ENCODE results near the gene COX6B2. TPM values are rescaled to one million over a fixed set of nuclear protein-coding genes. Genes with fewer than 3 reads are reported as not detected.

COX6B2 gene
- total RNA-seq, 3 donors from 2014 or later: 0.73 to 1.3 TPM; not detected in 1

DNA sequence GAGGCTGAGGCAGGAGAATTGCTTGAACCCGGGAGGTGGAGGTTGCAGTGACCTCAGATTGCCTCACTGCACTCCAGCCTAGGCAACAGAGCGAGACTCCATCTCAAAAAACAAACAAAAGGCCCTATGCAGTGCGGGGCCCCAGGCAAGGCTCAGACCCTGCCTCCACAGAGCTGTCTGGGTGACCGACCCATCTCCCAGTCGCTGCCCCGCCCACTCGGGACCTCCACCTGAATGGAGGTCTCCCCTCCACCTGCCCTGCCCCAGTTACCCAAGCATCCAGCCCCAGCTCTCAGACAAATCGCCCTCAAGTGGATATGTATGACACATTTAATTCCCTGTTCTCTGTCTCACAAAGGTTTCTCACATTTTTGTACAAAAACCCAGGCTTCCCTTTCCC lies 10.7 kb upstream of the COX6B2 start:
- intact Hi-C loops (cut with DNase I; ENCODE audit: low total_unique reads): no loop called here
- H3K27me3 ChIP-seq: peaks cover 16 to 22% of the 10 kb centered on the region in 2 donors
- H3K4me1 ChIP-seq: peaks cover 4 to 6% of the 10 kb centered on the region in 2 donors
- DNase-seq (ENCODE audit: low spot score in 2 of 2): no peak
- H3K27ac ChIP-seq: no peak overlapping the region
- H3K9me3 ChIP-seq: no peaks in the 10 kb centered on the region
- no peaks in the 10 kb centered on the region for H3K36me3 ChIP-seq
- H3K4me3 ChIP-seq: no peak overlapping the region
- no peak for TF ChIP-seq CTCF (IDR thresholded peaks at IDR 0.05)
- TF ChIP-seq POLR2A (IDR thresholded peaks at IDR 0.05): no peak
- TF ChIP-seq POLR2AphosphoS5 (IDR thresholded peaks at IDR 0.05): no peak

GRCh38 chr19:55362990-55363716 lies 8.6 kb upstream of the COX6B2 start, which contains the start of gene GARIN5B:
GARIN5B (minus strand) TSS chr19:55363260; CDS start chr19:55363066, 194 bp downstream.
- TF ChIP-seq POLR2A (IDR thresholded peaks at IDR 0.05) (no peak), POLR2AphosphoS5 (IDR thresholded peaks at IDR 0.05) (no peak), CTCF (IDR thresholded peaks at IDR 0.05) (no peak)
- intact Hi-C loops (cut with DNase I; ENCODE audit: low total_unique reads): no loop called here
- Histone ChIP-seq H3K4me3 (no peak within 1 kb of the TSS), H3K36me3 (no peaks in the 10 kb centered on the region), H3K9me3 (no peaks in the 10 kb centered on the region), H3K27me3 (peaks cover 1 to 4% of the 10 kb centered on the region in 2 donors), H3K4me1 (no peaks in the 10 kb centered on the region), H3K27ac (no peak within 1 kb of the TSS)
- no peak for DNase-seq (ENCODE audit: low spot score in 2 of 2)

GRCh38 chr19:55362174-55362989 lies 7.9 kb upstream of the COX6B2 start:
- TF ChIP-seq POLR2AphosphoS5 (IDR thresholded peaks at IDR 0.05) (no peak), CTCF (IDR thresholded peaks at IDR 0.05) (no peak), POLR2A (IDR thresholded peaks at IDR 0.05) (no peak)
- Histone ChIP-seq H3K36me3 (no peaks in the 10 kb centered on the region), H3K4me1 (no peaks in the 10 kb centered on the region), H3K27me3 (no peaks in the 10 kb centered on the region), H3K27ac (no peak overlapping the region), H3K4me3 (no peak overlapping the region), H3K9me3 (no peaks in the 10 kb centered on the region)
- DNase-seq (ENCODE audit: low spot score in 2 of 2): no peak
- intact Hi-C loops (cut with DNase I; ENCODE audit: low total_unique reads): no loop called here

GRCh38 chr19:55360902-55361301 lies 6.4 kb upstream of the COX6B2 start:
- Histone ChIP-seq H3K4me1 (no peaks in the 10 kb centered on the region), H3K27ac (no peak overlapping the region), H3K36me3 (no peaks in the 10 kb centered on the region), H3K9me3 (no peaks in the 10 kb centered on the region), H3K27me3 (no peaks in the 10 kb centered on the region), H3K4me3 (no peak overlapping the region)
- TF ChIP-seq POLR2A (IDR thresholded peaks at IDR 0.05) (no peak), CTCF (IDR thresholded peaks at IDR 0.05) (no peak), POLR2AphosphoS5 (IDR thresholded peaks at IDR 0.05) (no peak)
- intact Hi-C loops (cut with DNase I; ENCODE audit: low total_unique reads): no loop called here
- DNase-seq (ENCODE audit: low spot score in 2 of 2): no peak
